ENCODE data around the gene SLC5A1. TPM values are rescaled to one million over a fixed set of nuclear protein-coding genes. Genes with fewer than 3 reads are reported as not detected.

The SLC5A1 gene
- total and polyA plus RNA-seq, 9 donors = 0.05 to 1.8 (median 1.1) TPM; not detected in 4

DNA sequence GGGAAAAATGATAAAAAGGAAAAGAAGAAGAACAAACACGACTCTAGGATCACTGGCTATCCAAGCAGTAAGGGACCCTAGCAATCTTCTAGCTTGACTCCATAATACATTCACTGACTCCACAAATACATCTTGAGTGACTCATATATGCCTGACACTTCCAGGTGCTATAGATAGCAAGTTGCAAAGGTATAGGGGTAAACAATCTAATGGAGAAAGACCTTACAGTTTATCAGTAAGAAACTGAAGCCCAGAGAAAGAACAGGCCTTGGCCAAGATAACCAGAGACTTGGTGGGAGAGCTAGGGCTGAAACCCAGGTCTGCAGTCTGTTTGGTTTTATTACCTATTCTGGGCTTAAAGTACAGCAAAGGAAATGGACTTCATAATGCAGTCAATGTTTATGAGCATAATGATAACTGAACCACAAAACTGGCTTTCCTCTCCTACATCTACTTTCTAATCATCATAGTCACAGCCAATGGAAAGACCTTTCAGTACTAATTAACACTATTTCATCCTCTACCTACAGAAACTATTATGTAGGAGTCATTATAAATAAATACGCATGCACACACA lies 19.7 kb upstream of the SLC5A1 start:
- no peak for TF ChIP-seq POLR2A (IDR thresholded peaks at IDR 0.05)
- no peak for TF ChIP-seq EP300 (IDR thresholded peaks at IDR 0.05)
- TF ChIP-seq CTCF (IDR thresholded peaks at IDR 0.05) = no peak
- Histone ChIP-seq H3K4me3 (no peak overlapping the region), H3K4me1 (ENCODE audit: insufficient read depth) (no peaks in the 10 kb centered on the region), H3K36me3 (no peaks in the 10 kb centered on the region), H3K9me3 (no peaks in the 10 kb centered on the region), H3K27me3 (no peaks in the 10 kb centered on the region), H3K27ac (no peak overlapping the region)
- intact Hi-C loops (cut with DNase I) = no loop called here
- DNase-seq = no peak
- WGBS, 3 donors = 80 to 97% (median 81%) methylated on average over 2 of the region's 2 CpGs

DNA sequence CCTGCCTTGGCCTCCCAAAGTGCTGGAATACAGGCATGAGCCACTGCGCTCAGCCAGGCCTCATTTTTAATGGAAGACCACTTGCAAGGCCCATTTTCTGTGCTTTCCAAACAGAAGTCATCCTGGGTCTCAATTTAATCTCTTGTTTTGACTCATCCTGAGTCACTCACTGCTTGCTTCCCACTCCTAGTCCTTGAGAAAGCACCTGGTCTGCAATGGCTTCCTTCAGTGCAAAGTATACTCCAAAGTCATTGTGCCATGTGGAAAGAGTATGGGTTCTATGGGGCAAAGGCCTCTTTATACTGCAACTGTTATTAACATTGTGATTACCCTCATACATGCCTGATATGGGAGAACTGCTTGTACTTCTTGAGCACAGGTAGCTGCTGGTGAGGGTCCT lies 18.3 kb upstream of the SLC5A1 start:
- TF ChIP-seq CTCF (IDR thresholded peaks at IDR 0.05) = no peak
- no peak for TF ChIP-seq POLR2A (IDR thresholded peaks at IDR 0.05)
- no peak for TF ChIP-seq EP300 (IDR thresholded peaks at IDR 0.05)
- no peaks in the 10 kb centered on the region for H3K4me1 ChIP-seq (ENCODE audit: insufficient read depth)
- no peak overlapping the region for H3K27ac ChIP-seq
- no peak overlapping the region for H3K4me3 ChIP-seq
- intact Hi-C loops (cut with DNase I) = no loop called here
- H3K36me3 ChIP-seq = no peaks in the 10 kb centered on the region
- H3K9me3 ChIP-seq = no peaks in the 10 kb centered on the region
- DNase-seq = no peak
- WGBS, 3 donors = 81 to 86% (median 83%) methylated on average over 1 of the region's 1 CpG
- no peaks in the 10 kb centered on the region for H3K27me3 ChIP-seq

DNA sequence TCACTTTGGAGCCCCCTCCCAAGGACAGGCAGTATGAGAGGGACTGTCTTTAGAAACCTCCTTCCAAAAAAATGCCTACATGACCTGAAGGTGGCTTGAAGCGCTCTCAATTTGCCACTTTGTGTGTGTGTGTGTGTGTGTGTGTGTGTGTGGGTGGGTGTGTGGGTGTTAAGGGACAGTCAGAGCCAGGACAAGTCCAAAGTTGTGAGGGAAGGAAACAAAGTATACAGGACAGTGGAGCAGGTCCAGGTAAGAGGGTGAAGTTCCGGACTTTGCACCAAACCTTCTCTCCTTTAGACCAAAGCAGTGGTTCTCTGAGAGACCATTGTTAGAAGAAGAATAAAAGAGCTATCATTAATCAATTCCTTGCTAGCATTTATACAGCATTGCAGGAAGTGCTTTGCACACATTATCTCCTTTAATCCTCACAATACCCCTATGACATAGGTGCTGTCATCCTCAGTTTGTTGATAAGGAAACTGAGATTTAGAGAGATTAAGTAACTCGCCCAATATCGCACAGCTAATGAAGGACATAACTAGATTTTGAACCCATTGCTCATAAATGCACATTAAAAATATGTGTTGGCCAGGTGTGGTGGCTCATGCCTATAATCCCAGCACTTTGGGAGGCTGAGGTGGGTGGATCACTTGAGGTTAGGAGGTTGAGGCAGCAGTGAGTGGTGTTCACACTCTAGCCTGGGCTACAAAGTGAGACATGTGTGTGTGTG lies 12.4 kb upstream of the SLC5A1 start:
- intact Hi-C loops (cut with DNase I) = no loop called here
- WGBS, 3 donors = 87 to 92% (median 92%) methylated on average over 4 of the region's 4 CpGs
- TF ChIP-seq POLR2A (IDR thresholded peaks at IDR 0.05) (no peak), CTCF (IDR thresholded peaks at IDR 0.05) (no peak), EP300 (IDR thresholded peaks at IDR 0.05) (no peak)
- Histone ChIP-seq H3K9me3 (no peaks in the 10 kb centered on the region), H3K4me1 (ENCODE audit: insufficient read depth) (no peaks in the 10 kb centered on the region), H3K4me3 (no peak overlapping the region), H3K27ac (no peak overlapping the region), H3K36me3 (no peaks in the 10 kb centered on the region), H3K27me3 (no peaks in the 10 kb centered on the region)
- DNase-seq = no peak

GRCh38 chr22:32031466-32031865 lies 11.6 kb upstream of the SLC5A1 start:
- intact Hi-C loops (cut with DNase I) = no loop called here

More at GRCh38 chr22:32031466-32031865, 11.6 kb upstream of the SLC5A1 start:
- Histone ChIP-seq H3K36me3 (no peaks in the 10 kb centered on the region), H3K9me3 (no peaks in the 10 kb centered on the region), H3K27ac (no peak overlapping the region), H3K4me1 (ENCODE audit: insufficient read depth) (no peaks in the 10 kb centered on the region), H3K27me3 (no peaks in the 10 kb centered on the region), H3K4me3 (no peak overlapping the region)
- no peak for DNase-seq
- TF ChIP-seq EP300 (IDR thresholded peaks at IDR 0.05) = no peak
- TF ChIP-seq CTCF (IDR thresholded peaks at IDR 0.05) = no peak
- TF ChIP-seq POLR2A (IDR thresholded peaks at IDR 0.05) = no peak
- WGBS, 3 donors = 80 to 86% (median 85%) methylated on average over 5 of the region's 5 CpGs
